Measurements from ENCODE around the gene EIF1AX. TPM values are rescaled to one million over a fixed set of nuclear protein-coding genes. Genes with fewer than 3 reads are reported as not detected.

EIF1AX gene, protein sequence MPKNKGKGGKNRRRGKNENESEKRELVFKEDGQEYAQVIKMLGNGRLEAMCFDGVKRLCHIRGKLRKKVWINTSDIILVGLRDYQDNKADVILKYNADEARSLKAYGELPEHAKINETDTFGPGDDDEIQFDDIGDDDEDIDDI
- 84.8 to 103 TPM (median 92.4 TPM) in 5 replicates for total RNA-seq (2022; extraction: Qiagen RNA extraction)

GRCh38 chrX:20141281-20142220 is at the start of gene EIF1AX:
TSS of gene EIF1AX (minus strand) at chrX:20141838. CDS start at chrX:20141640, 198 bp downstream.

DNA sequence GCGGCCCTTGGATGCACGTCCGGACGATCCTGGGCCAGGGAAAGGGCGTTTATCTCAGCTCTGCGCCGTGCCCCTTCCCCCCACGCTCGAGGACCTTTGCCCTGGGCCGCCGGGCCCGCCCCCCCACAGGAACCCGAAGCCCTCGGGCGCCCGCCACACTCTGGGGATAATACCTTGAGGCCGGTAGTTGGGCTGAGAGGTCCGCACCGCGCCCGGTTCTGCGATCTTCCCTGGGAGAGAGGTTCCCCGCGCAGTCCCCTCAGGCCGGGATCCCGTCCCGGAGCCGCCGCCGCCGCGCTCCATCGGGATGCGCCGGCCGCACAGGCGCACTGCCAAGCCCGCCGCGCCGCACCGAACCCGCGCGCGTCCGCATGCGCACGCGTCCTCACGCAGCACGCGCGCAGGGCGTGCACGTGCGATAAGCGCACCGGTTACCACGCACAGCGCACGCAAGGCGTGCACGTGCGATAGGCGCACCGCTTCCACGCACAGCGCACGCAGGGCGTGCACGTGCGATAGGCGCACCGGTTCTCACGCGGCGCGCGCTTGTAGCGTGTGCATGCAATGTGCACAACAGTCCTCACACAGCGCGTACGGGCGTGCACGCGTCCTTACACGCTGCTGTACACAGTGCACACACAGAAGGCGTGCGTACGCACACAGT is 24.9 kb downstream of the EIF1AX start, which contains the start of gene MAP7D2:
MAP7D2 (minus strand) TSS at position 331 of the 664 bp plus-strand sequence; CDS start at position 303, 28 bp downstream.

Other genes starting within 250 kb of the EIF1AX start
- gene BCLAF3, start 150.8 kb downstream of the EIF1AX start, total RNA-seq (2022; extraction: Qiagen RNA extraction) = 2.9 to 4.5 TPM (median 3.8 TPM) in 5 replicates
- 5.6 to 7.0 TPM (median 6.6 TPM) in 5 replicates for gene MAP7D2, start 24.9 kb downstream of the EIF1AX start, total RNA-seq (2022; extraction: Qiagen RNA extraction)
- gene RPS6KA3, start 125.1 kb upstream of the EIF1AX start, total RNA-seq (2022; extraction: Qiagen RNA extraction) = 34.9 to 52.5 TPM (median 46.8 TPM) in 5 replicates